ENCODE results near the gene KANSL1.

DNA sequence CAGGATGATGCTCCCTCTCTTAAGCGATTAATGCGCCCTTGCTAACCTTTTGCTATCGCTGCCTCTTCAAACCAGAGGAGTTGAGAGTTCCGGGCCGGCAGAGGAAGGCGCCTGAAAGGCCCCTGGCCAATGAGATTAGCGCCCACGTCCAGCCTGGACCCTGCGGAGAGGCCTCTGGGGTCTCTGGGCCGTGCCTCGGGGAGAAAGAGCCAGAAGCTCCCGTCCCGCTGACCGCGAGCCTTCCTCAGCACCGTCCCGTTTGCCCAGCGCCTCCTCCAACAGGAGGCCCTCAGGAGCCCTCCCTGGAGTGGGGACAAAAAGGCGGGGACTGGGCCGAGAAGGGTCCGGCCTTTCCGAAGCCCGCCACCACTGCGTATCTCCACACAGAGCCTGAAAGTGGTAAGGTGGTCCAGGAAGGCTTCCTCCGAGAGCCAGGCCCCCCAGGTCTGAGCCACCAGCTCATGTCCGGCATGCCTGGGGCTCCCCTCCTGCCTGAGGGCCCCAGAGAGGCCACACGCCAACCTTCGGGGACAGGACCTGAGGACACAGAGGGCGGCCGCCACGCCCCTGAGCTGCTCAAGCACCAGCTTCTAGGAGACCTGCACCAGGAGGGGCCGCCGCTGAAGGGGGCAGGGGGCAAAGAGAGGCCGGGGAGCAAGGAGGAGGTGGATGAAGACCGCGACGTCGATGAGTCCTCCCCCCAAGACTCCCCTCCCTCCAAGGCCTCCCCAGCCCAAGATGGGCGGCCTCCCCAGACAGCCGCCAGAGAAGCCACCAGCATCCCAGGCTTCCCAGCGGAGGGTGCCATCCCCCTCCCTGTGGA is 210.2 kb downstream of the KANSL1 start:
- TF ChIP-seq POLR2A (IDR thresholded peaks at IDR 0.05; ENCODE audit: low read depth, low read length) (no peak), BHLHE40 (IDR thresholded peaks at IDR 0.05; ENCODE audit: low read depth, low read length) (no peak), MAZ (IDR thresholded peaks at IDR 0.05; ENCODE audit: borderline replicate concordance, low read depth, low read length) (no peak), MXI1 (IDR thresholded peaks at IDR 0.05; ENCODE audit: borderline replicate concordance, low read depth, low read length) (no peak)
- TF ChIP-seq, protein P1, sequence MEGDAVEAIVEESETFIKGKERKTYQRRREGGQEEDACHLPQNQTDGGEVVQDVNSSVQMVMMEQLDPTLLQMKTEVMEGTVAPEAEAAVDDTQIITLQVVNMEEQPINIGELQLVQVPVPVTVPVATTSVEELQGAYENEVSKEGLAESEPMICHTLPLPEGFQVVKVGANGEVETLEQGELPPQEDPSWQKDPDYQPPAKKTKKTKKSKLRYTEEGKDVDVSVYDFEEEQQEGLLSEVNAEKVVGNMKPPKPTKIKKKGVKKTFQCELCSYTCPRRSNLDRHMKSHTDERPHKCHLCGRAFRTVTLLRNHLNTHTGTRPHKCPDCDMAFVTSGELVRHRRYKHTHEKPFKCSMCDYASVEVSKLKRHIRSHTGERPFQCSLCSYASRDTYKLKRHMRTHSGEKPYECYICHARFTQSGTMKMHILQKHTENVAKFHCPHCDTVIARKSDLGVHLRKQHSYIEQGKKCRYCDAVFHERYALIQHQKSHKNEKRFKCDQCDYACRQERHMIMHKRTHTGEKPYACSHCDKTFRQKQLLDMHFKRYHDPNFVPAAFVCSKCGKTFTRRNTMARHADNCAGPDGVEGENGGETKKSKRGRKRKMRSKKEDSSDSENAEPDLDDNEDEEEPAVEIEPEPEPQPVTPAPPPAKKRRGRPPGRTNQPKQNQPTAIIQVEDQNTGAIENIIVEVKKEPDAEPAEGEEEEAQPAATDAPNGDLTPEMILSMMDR (conservative IDR thresholded peaks at IDR 0.05; ENCODE audit: low read depth, low read length), result no peak

Measured in IMR-90 (cell line).